Stimulated activated CD8-positive, alpha-beta memory T cell treated with anti-CD3 and anti-CD28 coated beads, Interleukin-4, amount 100 ng/mL, for 4 hours (primary cell): ENCODE results near the gene FXYD1.

Source experiments
- DNase-seq, 2 donors: peaks; one replicate each; pipeline ENCODE4 v3.0.0-alpha.2; 2020; ENCODE audit warnings: low read depth in 2 of 2, low spot score in 1 of 2

Gene FXYD1

GRCh38 chr19:35160629-35161433, 22.2 kb downstream of the FXYD1 start:
- no peak for DNase-seq

- DNase-seq, result no peak
Observed at GRCh38 chr19:35161434-35161743, 22.8 kb downstream of the FXYD1 start.

DNA sequence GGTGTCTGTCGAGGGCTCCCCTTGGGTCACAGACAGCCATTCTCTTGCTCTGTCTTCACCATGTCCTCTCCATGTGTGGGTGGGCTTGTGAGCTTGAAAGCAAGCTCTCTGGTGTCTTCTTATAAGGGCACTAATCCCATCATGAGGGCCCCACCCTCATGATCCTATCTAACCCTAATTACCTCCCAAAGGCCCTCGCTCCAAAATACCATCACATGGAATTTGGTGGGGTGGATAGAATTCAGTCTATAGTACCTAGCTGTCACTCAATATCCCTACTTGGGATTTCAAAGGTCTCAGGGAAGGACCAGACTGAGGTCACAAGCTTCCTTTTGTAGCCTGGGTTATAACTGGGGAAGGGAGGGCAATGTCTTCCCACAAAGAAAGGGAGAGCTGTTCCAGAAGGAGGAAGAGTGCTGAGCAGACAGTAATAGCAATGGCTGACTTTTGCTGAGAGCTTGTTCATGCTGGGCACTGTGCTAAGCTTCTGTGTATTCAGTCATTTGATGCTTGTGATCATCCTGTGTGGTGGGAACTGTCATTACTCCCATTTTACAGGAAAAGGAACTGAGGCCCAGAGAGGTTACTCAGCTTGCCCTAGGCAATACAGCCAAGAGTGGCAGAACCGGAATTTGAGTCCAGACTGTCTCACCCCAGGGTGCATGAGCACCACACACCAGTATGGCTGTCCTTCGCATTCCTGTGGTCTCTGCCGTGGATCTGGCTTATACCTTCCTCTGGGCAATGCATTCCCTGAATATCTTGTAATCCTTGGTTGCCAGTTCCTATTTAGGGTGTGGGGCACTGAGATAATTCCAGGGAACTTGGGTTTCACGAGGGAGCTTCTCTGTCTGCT, 24.1 kb downstream of the FXYD1 start:
- DNase-seq, result no peak

GRCh38 chr19:35164418-35164817, 25.8 kb downstream of the FXYD1 start:
- no peak for DNase-seq

DNA sequence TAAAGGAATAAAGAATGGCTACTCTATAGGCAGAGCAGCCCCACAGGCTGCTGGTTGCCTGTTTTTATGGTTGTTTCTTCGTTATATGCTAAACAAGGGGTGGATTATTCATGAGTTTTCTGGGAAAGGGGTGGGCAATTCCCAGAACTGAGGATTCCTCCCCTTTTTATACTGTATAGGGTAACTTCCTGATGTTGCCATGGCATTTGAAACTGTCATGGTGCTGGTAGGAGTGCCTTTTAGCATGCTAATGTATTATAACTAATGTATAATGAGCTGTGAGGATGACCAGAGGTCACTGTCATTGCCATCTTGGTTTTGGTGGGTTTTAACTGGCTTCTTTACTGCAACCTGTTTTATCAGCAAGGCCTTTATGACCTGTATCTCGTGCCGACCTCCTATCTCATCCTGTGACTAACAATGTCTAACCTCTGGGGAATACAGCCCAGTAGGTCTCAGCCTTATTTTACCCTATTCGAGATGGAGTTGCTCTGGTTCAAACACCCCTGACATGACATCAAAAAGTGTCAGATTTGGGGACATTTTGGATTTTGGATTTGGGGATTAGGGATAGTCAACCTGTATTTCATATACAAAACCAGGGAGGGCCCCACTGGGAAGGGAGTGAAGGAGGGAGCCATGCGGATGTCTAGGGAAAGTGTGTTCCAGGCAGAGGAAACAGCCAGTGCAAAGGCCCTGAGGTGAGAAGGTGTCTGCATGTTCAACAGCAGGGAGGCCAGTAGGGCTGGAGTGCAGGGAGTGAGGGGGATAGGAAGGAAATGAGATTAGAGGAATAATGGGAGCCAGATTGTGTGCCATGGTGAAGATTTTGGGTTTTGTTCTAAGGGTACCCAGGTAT, 26.8 kb downstream of the FXYD1 start:
- DNase-seq, result no peak

GRCh38 chr19:35166100-35167063, 27.8 kb downstream of the FXYD1 start:
- DNase-seq, result no peak

GRCh38 chr19:35167251-35168119, 28.9 kb downstream of the FXYD1 start:
- DNase-seq, result no peak

GRCh38 chr19:35168196-35168595, 29.6 kb downstream of the FXYD1 start:
- DNase-seq, result no peak

DNA sequence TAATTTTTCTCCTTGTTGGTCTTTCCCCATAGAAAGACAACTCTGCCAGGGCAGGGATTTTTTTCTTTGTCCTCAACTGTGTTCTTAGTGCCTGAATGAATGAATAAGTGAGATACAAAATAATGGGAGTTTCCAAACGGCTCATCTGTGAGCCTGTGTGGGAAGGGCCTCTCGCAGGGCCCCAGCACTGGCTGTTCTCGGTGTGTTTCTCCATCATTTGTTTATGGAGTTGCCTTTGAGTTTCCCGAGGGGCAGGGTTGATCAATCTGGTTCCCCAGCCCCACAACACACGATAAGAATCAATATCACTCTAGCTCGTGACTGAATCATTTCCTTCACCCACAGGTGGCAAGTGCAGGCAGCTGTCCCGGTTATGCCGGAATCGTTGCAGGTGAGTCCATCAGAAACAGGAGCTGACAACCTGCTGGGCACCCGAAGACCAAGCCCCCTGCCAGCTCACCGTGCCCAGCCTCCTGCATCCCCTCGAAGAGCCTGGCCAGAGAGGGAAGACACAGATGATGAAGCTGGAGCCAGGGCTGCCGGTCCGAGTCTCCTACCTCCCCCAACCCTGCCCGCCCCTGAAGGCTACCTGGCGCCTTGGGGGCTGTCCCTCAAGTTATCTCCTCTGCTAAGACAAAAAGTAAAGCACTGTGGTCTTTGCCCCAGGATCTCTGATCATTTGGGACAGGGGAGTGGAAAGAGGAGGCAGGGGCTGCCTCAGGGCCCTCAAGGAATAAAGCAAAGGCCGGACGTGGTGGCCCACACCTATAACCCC, 30.8 kb downstream of the FXYD1 start:
- no peak for DNase-seq

DNA sequence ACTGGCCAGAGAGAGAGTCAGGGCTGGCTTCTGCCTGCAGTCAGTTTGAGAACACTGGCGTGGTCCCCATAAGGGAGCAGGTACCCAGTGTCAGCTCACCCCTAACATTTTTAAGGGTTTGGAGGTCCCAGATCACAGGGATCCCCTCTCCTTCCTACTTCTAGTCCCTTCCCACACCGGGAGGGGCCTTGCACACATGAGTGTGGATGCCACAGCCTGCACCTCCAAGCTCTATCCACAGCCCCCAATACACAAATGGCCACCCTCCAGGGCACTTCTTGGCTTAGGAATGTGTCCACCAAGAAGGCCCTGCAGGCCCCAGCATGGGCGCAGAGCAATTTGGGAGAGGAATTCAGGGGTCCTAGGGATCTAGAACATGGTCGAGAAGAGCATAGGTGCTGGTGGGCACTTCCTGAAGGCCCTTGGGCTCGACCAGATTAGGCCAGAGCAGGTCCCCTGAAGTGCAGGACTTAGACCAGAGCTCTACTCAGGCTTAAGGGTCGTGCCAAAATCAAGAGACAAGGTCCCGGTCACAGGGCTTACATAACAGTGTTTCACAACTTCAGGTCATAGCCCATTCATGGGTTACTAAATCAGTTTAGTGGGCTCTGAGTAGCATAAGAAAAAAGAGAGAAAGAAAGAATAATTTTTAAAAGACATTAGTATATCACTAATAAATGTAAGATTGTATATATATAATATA, 31.9 kb downstream of the FXYD1 start:
- no peak for DNase-seq

DNA sequence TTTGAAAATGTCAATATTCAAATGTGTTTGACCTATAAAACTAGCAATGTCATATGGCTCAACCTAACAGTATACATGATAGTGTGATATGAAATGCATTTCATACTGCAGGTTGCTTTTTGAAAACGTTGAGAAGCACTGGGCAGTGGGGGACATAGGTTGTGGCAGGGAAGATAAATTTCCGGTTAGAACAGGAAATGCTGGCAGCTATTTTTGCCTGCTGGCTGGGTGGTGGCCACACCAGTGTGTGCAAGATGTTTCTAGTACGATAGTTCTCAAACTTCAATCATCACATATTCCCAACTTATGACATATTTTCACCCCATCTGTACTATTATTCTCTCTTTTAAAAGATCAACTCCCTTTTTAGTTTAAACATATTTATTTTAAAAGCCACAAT, 33.1 kb downstream of the FXYD1 start:
- DNase-seq, result no peak

DNA sequence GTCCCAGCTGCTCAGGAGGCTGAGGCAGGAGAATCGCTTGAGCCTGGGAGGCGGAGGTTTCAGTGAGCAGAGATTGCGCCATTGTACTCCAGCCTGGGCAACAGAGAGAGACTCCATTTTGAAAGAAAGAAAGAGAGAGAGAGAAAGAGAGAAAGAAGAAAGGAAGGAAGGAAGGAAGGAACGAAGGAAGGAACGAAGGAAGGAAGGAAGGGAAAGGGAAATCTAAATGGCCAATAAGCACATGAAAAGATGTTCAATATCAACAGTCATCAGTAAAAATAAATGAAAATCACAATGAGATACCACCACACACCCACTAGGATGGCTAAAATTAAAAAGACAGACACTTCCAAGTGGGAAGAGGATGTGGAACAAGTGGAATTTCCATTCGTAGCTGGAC, 35.6 kb downstream of the FXYD1 start:
- no peak for DNase-seq

- DNase-seq, result no peak
Observed at GRCh38 chr19:35176181-35176570, 37.6 kb downstream of the FXYD1 start.

GRCh38 chr19:35177377-35178274, 39.0 kb downstream of the FXYD1 start:
- DNase-seq, result no peak

- no peak for DNase-seq
Observed at GRCh38 chr19:35178701-35179100, 40.1 kb downstream of the FXYD1 start.

- DNase-seq, result no peak
Observed at GRCh38 chr19:35179830-35180229, 41.2 kb downstream of the FXYD1 start.

- DNase-seq, result no peak
Observed at GRCh38 chr19:35181387-35181786, 42.8 kb downstream of the FXYD1 start.
